GM19025 (cell line): ENCODE results near the gene ZNF664.

Experiments used
- ATAC-seq: cut with Tn5 transposase; IDR thresholded peaks from one replicate; pipeline ENCODE4 v1.9.1; 2021; ENCODE audit warnings: mild to moderate bottlenecking, low read depth, moderate library complexity; ENCODE audit not compliant: unreplicated experiment

ZNF664 gene

DNA sequence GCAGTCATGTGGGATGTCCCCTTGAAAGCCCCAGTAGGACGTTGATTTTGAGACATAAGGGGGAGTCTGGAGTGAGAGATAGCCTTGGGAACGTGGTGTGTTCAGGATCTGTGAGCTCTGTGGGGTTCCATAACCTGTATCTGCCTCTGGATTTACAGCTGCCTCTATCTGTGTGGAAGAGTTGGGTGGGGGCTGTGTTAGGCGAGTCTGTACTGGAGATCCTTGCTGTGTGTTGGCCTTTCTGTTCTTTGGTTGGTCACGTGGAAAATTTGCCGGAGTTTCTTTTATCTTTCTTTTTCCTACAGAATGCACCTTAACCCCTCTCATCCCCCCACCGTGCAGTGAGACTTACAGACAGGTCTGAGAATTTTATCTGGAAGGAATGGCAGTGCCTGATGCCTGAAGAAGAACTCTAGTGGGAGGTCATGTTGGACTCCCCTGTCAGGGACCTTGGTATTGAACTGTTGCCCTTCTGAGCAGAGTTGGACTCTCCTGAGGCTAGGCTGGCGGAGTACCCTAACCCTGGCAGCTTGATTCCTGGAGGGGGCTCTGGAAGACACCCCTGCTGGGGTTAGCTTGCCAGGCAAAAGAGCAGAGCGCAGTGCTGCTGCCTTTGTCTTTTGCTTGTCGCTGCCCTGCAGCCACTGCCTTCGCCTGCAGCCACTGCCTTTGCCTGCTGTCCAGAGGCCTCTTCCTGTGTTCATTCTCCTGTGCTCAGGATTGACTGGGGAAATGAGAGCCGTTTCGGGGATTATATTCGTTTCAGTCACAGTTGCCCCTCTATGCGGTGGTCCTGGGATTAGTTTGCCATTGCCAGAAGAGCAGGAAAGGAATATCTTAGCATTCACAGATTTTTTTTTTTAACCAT, 34.1 kb downstream of the ZNF664 start:
- ATAC-seq = no peak

DNA sequence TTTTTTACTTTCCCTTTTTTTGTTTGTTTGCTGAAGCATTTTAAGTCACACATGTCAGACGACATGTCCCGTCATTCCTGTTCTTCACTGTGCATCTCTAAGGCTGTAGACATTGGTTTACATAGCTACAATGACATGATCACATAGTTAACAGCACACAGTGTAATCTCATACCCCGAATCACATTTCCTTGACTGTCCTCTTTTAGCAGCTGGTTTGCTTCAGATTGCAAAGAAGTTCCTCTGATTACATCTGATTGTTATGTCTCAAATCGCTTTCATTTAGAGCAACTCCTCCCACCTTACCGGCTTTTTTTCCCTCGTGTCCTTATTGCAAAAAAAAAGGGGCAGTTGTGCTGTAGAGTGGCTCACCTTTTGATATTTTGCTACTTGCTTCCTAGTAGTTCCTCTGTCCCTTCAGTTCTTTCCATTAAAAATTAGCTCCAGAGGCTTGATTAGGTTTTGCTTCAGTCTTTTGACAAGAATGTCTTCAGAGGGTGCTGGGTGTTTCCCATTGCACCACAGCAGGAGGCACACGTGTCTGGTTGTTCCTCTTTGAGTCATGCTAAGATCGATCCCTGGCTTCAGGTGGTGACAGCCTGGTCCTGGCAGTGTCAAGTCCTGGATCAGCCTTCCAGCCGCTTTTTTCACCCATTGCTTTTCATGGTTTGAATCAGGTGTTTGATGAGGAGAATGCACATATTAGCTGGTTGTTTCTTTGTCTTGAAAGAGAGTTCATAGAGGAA, 35.0 kb downstream of the ZNF664 start:
- ATAC-seq = no peak

DNA sequence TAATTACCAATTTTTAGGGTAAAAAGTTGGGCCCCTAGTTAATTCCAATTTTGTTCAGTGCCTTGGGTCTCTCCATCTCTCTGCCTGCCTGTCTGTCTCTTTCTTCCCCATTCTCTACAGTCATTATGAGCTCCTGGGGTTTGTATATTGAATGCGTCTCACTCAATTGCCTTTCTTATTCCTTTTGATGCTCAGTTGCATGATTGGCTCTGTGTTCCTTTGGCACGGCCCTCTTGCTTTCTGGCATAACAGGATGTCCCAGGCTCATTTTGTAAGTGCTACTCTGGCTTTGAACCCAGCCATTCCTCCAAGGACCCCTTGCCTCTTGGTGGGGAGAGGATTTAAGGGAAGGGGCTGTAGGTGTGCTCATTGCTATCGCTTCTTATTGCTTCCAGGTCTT, 35.6 kb downstream of the ZNF664 start:
- no peak for ATAC-seq

DNA sequence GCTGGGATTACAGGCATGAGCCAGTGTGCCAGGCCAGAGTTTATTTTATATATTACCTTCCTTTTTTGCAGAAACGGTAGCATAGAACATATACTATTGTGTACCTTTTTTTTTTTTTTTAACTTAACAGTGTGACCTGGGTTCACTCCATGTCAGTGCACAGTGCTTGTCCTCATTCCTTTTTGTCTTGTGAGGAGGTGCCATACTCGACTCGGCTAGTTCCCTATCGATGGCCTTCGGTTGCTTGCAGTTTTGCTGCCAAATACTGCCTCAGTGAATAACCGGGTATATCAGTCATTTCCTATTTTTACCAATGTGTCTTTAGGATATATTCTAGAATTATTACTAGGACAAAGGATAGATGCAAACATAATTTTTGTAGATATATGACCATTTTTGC, 36.8 kb downstream of the ZNF664 start:
- no peak for ATAC-seq

DNA sequence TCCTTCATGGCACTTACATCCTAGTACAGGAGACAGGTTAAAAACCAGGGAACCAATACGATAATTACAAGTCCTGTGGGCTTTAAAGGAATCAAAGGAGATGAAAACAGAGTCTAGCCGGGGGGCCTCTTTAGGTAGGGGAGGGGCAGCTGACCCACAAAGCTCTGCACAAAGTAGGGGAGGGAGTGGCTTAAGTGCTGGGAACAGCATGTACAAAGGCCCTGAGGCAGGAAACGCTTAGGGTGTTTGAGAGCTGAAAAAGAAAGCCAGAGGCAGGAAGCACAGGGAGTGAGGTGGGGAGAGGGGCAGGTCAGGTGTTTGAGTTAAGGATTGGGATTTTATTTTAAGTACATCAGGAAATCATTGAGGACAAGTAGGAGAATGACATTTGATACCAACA, 37.7 kb downstream of the ZNF664 start:
- ATAC-seq = no peak

DNA sequence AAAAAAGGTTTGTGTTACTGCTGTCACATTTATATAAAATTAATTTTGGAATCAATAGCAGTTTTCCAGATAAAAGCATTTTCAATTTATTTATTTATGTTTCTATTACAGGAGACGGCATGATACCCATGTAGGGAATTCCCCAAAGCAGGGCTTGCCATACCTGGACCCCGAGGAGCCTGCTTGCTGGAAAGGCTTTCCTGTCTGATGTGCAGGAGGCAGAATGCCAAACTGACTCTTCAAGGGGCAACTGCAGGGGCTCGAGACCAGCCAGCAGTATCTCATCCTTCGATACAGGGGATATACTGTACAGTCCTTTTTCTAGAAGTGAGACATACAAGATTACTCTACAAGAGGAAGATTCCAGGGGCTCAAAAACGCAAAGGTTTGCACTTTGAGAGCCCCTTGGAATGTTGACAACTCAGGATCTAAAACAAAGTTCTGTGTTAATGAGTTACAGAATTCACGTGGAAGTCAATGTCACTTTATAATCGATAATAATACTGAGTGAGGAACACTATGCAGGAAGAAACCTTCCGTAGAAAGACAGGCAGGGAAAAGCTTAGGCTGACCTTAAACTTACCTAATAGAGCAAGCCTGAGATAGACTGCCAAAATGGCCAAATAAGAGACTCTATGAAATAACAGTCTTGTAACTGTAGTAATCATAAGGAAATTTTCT, 38.6 kb downstream of the ZNF664 start:
- no peak for ATAC-seq

DNA sequence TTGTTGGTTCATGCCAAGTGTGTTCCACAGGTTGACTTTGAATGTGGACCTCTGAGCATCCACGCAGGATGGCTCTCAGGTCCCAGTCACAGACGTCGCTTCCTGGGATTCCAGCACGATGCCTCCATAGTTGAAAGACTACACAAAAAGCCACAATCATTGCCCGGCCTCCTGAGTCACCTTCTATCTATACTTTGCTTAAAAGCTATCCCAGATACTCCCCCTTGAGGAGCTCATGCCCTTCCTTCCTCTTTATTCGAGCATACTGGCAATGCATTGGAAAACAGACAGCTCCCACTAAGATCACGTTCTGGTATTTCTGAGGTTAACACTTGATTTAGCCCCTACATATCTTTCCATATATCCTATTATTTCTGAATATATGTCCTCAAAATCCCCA, 40.1 kb downstream of the ZNF664 start:
- no peak for ATAC-seq

DNA sequence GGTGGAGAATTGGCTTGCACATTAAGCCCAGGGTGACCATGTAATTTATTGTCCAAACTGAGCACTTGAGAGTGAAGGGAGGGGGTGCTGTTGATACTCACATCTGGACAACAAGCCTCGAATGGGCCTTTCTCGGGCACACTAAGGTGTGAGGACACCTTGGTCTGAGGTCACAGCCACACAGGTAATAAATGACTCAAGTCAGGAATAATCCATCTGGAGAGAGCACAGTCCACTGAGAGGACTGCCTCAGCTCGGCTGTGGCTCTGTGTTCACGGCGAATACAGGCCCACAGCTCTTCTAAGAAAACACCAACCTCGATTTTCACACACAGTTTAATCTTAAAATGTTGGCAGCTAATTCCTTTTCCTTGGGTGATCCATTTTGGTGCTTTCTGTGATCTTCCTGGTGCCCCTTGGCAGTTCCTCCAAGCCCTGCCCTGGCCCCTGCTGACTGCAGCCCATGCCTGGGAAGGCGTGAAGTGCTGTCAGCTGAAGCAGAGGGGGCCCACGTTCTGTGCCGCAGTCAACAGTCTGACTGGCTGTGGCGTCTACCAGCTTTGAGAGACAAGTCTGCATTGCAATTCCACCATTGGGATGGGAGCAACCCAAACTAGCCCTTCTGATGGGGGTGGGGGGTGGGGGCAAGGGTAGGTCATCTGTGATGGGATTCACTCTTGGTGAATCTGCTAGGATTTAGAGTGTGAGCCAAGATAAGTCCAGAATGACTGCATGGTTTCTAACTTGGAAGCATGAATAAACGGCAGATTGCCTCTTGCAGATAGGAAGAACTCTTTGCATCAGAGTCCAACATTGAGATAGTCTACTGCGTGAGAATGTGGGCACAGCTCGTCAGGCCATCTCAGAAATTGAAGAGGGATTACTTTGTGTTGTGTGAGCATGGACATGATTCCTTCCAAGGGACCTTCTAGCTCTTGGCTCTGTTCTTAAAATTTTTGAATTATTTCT, 42.8 kb downstream of the ZNF664 start:
- no peak for ATAC-seq

DNA sequence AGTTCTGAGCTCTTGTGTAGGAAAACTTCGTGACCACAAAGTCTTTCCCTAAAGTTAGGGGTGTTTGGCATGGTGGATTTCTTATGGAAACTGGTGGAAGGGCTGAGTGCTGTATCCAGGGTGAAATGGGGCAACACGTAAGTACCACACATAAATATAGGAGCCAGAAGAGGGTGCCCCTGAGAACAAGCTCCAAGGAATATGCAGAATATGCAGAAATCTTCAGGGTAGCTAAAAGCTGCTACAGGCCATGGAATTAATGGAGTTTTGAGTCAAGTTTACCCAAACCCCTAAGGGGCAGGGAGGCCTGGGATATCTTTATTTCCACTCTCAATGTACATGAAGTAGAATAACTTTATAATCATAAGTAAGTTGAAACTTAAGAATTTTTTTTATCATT, 44.0 kb downstream of the ZNF664 start:
- no peak for ATAC-seq

DNA sequence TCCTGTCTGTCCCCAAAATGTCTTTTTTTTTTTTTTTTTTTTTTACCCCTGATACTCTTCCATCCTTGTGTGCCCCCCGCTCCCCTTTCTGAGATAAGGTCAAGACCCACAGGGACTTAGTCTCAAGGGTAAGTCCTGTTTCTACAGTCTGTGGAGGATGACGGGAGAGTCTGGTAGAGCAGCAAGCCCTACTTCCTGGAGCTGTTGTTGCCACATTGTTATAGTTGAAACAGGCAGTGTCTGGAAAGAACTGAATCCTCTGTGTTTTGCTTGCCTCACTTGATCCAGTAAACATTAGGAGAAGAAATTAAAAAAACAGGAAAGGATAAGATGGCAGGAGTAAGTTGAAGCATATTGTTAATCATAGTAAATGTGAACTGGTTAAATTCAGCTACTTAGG, 45.5 kb downstream of the ZNF664 start:
- ATAC-seq = no peak

DNA sequence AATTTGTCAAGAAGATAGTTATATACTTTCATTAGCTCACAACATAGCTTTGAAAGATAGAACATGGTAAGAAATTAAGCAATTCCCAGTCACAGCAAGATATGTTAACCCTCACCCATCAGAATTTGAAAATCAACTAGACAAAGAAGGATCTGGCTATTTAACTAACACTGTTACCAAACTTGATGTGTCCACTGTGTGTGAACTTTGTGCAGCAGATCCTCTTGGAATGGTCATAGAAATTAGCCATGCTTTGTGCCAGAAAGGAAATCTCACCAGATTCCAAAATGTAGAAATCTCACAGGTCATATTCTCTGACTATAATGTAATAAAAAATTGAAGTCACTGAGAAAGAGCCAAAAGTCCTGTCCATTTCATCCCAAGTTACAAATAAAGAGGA, 46.1 kb downstream of the ZNF664 start:
- ATAC-seq = no peak

DNA sequence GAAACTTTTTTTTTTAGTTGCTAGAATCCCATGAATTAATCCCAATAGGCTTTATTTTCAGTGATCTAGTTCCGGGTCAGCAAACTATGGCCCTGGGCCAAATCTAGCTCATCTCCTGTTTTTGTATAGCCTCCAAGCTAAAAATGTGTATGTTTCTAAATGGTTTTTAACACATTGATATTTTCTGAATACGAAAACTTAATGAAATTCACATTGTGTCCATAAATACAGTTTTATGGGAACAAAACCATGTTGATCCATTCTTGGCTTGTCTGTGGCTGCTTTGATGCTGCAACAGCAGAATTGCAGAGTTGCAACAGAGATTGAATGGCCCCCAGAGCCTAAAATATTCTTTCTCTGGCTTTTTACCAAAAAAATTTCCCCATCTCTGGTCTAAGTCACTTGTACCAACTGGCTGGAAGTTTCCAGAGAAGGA, 47.5 kb downstream of the ZNF664 start:
- no peak for ATAC-seq

DNA sequence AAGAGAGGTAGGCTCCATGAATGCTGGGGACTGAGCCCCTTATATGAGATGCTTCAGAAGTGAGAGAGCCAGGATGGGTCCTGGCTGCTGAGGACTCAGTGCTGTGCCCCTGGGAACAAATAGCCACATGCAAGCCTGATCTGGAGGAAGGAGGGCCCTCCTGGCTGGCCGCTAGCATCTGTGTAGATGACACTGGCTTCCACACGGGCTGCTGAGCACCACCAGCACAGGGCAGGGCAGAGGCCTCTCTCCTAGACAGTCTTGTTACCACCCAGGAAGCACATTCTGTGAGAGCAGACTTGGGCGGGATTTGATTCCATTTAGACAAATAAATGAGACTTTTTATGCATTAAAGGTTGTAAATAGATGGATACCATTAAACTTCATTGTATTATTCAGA, 48.0 kb downstream of the ZNF664 start:
- no peak for ATAC-seq

DNA sequence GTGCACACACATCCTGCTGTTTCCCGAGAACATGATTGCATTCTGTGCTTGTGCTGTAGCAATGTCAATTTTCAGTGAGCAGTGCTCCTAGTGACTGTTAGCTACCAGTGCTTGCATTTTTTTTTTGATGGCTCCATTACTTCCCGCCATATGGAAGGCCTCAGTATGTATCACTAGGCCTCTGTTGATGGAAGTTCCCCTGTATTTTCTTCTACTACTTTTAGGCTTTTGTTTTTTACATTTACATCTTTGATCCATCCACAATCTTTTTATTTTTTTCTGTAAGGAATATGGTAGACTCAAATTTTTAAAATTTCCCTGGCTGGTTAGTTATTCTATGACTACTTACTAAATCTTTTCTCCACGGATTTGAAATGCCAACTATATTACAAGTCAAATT, 49.1 kb downstream of the ZNF664 start:
- no peak for ATAC-seq

DNA sequence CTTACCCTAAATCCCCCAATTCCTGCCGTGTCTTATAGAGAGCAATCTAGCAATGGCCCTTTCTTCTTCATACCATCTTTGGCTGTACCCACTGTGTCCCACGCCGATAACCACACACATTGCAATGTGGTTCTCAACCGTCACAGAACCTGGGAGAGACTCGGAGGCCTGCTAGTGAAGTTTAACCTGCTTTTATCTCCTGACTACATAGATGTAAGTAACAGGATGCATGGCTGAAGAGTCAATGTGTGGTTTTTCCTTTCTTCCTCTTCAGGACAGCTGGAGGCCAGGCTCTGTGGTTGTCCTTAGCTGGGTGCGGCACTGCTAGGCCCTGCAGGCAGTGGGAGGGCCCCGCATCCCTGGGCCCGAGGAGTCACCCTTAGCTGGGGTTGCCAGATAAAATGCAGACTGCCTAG, 51.3 kb downstream of the ZNF664 start:
- no peak for ATAC-seq

DNA sequence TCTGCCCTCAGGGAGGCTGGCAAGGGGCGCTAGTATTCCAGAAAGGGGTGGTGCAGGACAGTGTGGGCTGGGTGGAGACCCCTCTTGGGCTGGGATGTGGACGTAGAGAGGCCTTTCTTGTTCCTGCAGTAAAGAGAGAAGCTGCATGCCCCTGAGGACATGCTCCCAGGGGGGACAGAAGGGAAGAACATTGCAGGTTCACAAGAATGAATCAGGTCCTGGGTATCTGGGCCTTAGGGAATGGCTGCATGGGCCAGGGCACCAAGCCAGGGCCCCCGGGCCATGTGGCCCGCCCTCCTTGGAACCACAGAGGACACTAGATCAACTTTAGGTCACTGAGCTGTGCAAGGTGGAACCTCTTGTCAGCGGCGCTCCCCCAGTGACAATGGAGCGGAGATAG, 51.8 kb downstream of the ZNF664 start:
- no peak for ATAC-seq

DNA sequence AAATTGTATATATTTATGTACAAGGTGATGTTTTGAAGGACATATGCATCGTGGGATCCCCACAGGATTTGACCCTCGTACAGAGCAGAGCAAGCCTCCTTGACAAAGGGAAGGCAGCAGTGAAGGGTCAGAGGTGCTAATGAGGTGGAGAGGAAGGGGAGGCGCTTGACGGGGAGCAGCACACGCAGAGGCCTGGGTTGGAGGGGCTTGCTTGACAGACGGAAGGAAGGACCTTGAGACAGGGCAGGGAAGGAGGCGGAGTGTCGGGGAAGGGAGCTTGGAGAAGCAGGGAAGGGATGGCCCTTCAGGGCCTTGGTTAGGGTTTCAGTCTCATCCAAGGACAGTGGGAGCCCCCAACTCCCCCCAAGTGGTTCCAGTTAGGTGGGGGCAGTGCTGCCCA, 52.6 kb downstream of the ZNF664 start:
- no peak for ATAC-seq

DNA sequence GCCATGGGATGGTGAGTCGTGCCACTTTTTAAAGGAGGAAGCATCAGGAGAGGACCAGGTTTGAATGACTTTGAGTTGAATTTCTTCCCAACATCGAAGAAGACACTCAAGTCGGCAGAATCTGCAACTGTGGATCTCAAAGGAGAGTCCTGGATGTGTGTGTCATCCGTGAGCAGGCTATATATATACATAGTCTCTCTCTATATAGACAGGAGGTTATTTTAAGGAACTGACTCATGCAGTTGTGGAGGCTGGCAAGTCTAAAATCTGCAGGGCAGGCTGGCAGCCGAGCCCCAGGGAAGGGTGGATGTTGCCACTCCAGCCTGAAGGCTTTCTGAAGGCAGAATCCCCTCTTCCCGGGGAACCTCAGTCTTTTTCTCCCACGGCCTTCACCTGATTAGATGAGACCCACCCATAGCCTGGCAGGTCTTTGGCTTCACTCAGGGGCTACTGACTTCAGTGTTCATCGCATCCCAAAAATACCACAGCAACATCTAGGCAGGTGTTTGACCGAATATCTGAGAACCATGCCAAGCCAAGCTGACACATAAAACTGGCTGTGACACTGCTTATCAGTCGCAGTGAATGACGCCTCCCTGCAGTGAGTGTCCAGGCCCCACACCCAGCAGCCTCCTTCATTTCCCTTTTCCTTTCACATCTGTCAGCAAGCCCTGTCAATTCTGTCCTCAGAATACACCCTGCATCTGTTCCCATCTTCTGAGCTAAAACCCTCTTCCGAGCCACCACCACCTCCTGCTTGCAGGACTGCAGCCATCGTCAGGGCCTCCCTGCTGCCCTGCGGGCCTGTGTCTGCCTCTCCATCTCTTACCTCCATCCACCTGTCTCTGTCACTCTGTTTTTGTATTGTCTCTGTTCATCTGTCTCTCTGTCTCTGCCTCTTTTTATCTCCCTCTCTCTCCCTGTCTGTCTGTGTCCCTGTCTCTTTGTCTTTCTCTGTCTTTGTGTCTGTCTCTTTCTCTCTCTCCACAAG, 54.0 kb downstream of the ZNF664 start:
- ATAC-seq = no peak
